Panc1 (cell line): ENCODE measurements around the gene PPHLN1. TPM values are rescaled to one million over a fixed set of nuclear protein-coding genes. Genes with fewer than 3 reads are reported as not detected.

Source experiments
- ATAC-seq: fragments of 200-7000 bp; cut with Tn5 transposase; 2 replicates; pipeline ENCODE4 v1.9.1; 2020; ENCODE audit warnings: mild to moderate bottlenecking, moderate library complexity
- BruUV-seq: library from RNA; stranded (reverse); fragments of 400-500 nt; replicated peaks from 2 replicates; lab custom pipeline; 2021; lab: Mats Ljungman, UMichigan
- CTCF ChIA-PET: fragments of 300-600 bp; sonication (Branson Sonifier 250); formaldehyde crosslinking; loops from one replicate; lab custom pipeline; 2022; ENCODE audit warnings: antibody characterized with exemption; lab: Charles Lee
- POLR2A ChIA-PET: fragments of 300-600 bp; sonication (Branson Sonifier 250); formaldehyde crosslinking; loops from one replicate; lab custom pipeline; 2022; ENCODE audit warnings: antibody characterized with exemption; lab: Charles Lee
- DNase-seq: peaks from one replicate; pipeline ENCODE4 v3.0.0-alpha.2; 2010; ENCODE audit warnings: low read depth, low spot score
- H3K27ac ChIP-seq: 2 replicates; pipeline ENCODE4 v1.5.1; 2011; ENCODE audit warnings: mild to moderate bottlenecking, low read length, inconsistent platforms
- H3K27me3 ChIP-seq: fragments of 200-500 bp; sonication (Bioruptor generic); 2 replicates; pipeline ENCODE4 v1.6.0; 2014; ENCODE audit warnings: low read length, inconsistent platforms; ENCODE audit not compliant: control insufficient read depth, insufficient read depth
- H3K36me3 ChIP-seq: fragments of 200-500 bp; sonication (Bioruptor generic); 2 replicates; pipeline ENCODE4 v1.5.1; 2014; ENCODE audit warnings: inconsistent platforms, mild to moderate bottlenecking, low read length, moderate library complexity; ENCODE audit not compliant: control insufficient read depth, insufficient read depth
- H3K4me1 ChIP-seq: 2 replicates; pipeline ENCODE4 v1.5.1; 2011; ENCODE audit warnings: inconsistent platforms, mild to moderate bottlenecking, low read length, moderate library complexity; ENCODE audit not compliant: control insufficient read depth, insufficient read depth
- H3K4me3 ChIP-seq, 2 experiments: 2 replicates each; pipeline ENCODE4 v1.5.1; 2011 to 2012; ENCODE audit warnings: low read depth in 2 of 2, low read length in 2 of 2, mild to moderate bottlenecking in 2 of 2, inconsistent platforms in 1 of 2, moderate library complexity in 1 of 2
- H3K9me3 ChIP-seq: fragments of 200-500 bp; sonication (Bioruptor generic); 2 replicates; pipeline ENCODE4 v1.5.1; 2014; ENCODE audit warnings: low read depth, mild to moderate bottlenecking, inconsistent platforms, low read length, moderate library complexity; ENCODE audit not compliant: control insufficient read depth, insufficient read depth
- POLR2AphosphoS5 ChIP-seq: IDR thresholded peaks from 2 replicates; pipeline ENCODE4 v1.6.1; 2012; ENCODE audit warnings: mild to moderate bottlenecking, low read depth, low read length, moderate library complexity
- SIN3A ChIP-seq: IDR thresholded peaks from 2 replicates; pipeline ENCODE4 v1.6.1; 2012; ENCODE audit warnings: low read depth, mild to moderate bottlenecking, low read length, moderate library complexity, borderline replicate concordance; ENCODE audit not compliant: insufficient read depth
- TCF7L2 ChIP-seq: IDR thresholded peaks from 2 replicates; pipeline ENCODE4 v1.6.1; 2011; ENCODE audit warnings: mild to moderate bottlenecking, low read depth, low read length, inconsistent platforms
- in situ Hi-C: cut with HindIII; loops from 2 replicates; pipeline ENCODE4 v1.10.0; 2016; ENCODE audit warnings: low sequenced_read_pairs, low pct_unique_long_range_greater_than_20kb
- intact Hi-C: fragments of 100-400 bp; cut with micrococcal nuclease; formaldehyde crosslinking; loops from one replicate; pipeline ENCODE4 v1.10.0; 2022; ENCODE audit not compliant: unreplicated experiment
- total RNA-seq: library from RNA; stranded (reverse); gene quantifications from one replicate; pipeline ENCODE4 v1.2.1, GENCODE V29; 2021; ENCODE audit not compliant: unreplicated experiment
- TF ChIP-seq, protein P1 (sequence below), 2 experiments: IDR thresholded peaks; 2 replicates each; pipeline ENCODE4 v1.6.1; 2011 to 2012; ENCODE audit warnings: low read depth in 2 of 2, control low read depth in 1 of 2, low read length in 1 of 2, mild to moderate bottlenecking in 1 of 2, moderate library complexity in 1 of 2; ENCODE audit not compliant: insufficient read depth in 1 of 2
- TF ChIP-seq, protein P2 (sequence below): fragments of 450-650 bp; IDR thresholded peaks from 2 replicates; pipeline ENCODE4 v1.5.1; 2017; ENCODE audit warnings: mild to moderate bottlenecking

The PPHLN1 gene
- total RNA-seq, 1 experiment from 2014 or later: 56.5 TPM

DNA sequence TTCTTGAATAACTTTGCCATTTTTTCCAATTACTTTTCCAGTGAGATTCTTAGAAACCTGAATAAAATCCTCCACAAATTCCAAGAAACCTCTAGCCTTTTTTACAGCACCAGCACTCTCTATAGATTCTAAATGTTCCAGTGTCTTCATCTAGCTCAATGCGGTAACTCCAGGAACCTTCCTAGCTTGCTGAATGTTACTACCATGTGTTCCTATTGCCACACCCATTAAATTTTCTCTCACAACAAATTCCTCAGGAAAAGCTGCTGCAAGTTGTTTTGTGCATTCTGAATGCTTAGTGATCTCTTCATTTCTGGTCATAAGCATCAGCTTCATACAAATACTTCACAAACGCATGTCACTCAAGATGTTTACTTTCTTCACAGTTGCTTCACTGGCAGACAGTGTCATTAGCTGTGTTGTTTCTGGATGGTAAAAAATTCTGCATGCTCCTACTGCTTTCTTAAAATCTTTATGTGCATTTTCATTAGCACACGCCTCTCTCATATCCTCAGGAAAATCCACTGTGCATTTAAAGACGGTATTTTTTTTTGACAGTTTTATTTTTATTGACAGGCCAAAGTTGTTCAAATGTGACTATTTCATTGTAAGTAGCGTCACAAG is 106.7 kb downstream of the PPHLN1 start:
- Histone ChIP-seq H3K27me3 (no peaks in the 10 kb centered on the region), H3K4me3 (no peak overlapping the region), H3K27ac (no peak overlapping the region), H3K4me1 (no peaks in the 10 kb centered on the region), H3K36me3 (no peaks in the 10 kb centered on the region; the same call in 1 of the 2 replicates), H3K9me3 (no peaks in the 10 kb centered on the region)
- POLR2A ChIA-PET: no interaction called here
- TF ChIP-seq SIN3A: no peak
- TF ChIP-seq TCF7L2: no peak
- no peak for TF ChIP-seq POLR2AphosphoS5
- TF ChIP-seq, protein P1, sequence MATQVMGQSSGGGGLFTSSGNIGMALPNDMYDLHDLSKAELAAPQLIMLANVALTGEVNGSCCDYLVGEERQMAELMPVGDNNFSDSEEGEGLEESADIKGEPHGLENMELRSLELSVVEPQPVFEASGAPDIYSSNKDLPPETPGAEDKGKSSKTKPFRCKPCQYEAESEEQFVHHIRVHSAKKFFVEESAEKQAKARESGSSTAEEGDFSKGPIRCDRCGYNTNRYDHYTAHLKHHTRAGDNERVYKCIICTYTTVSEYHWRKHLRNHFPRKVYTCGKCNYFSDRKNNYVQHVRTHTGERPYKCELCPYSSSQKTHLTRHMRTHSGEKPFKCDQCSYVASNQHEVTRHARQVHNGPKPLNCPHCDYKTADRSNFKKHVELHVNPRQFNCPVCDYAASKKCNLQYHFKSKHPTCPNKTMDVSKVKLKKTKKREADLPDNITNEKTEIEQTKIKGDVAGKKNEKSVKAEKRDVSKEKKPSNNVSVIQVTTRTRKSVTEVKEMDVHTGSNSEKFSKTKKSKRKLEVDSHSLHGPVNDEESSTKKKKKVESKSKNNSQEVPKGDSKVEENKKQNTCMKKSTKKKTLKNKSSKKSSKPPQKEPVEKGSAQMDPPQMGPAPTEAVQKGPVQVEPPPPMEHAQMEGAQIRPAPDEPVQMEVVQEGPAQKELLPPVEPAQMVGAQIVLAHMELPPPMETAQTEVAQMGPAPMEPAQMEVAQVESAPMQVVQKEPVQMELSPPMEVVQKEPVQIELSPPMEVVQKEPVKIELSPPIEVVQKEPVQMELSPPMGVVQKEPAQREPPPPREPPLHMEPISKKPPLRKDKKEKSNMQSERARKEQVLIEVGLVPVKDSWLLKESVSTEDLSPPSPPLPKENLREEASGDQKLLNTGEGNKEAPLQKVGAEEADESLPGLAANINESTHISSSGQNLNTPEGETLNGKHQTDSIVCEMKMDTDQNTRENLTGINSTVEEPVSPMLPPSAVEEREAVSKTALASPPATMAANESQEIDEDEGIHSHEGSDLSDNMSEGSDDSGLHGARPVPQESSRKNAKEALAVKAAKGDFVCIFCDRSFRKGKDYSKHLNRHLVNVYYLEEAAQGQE (IDR thresholded peaks at IDR 0.05; ENCODE audit: insufficient read depth in 1 of 2, low read depth in 2 of 2, low read length in 1 of 2): no peak
- TF ChIP-seq, protein P2, sequence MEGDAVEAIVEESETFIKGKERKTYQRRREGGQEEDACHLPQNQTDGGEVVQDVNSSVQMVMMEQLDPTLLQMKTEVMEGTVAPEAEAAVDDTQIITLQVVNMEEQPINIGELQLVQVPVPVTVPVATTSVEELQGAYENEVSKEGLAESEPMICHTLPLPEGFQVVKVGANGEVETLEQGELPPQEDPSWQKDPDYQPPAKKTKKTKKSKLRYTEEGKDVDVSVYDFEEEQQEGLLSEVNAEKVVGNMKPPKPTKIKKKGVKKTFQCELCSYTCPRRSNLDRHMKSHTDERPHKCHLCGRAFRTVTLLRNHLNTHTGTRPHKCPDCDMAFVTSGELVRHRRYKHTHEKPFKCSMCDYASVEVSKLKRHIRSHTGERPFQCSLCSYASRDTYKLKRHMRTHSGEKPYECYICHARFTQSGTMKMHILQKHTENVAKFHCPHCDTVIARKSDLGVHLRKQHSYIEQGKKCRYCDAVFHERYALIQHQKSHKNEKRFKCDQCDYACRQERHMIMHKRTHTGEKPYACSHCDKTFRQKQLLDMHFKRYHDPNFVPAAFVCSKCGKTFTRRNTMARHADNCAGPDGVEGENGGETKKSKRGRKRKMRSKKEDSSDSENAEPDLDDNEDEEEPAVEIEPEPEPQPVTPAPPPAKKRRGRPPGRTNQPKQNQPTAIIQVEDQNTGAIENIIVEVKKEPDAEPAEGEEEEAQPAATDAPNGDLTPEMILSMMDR: no peak
- no peak for DNase-seq
- CTCF ChIA-PET: no interaction called here
- no peak for ATAC-seq
- no TSS peak for BruUV-seq
- in situ Hi-C loops: no loop called here
- intact Hi-C loops: no loop called here

DNA sequence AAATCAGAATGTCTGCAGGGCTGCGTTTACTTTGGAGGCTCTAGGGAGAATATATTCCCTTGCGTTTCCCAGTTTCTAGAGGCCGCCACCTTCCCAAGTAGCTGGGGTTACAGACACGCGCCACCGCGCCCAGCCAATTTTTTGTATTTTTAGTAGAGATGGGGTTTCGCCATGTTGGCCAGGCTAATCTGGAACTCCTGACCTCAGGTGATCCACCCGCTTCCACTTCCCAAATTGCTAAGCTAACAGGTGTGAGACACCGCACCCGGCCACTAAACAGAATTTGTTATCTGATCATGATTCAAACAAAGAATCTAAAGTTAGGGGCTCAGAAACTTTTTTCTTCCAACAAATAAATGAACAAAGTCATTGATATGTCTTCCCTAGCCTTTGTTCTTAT is 114.6 kb downstream of the PPHLN1 start:
- no TSS peak for BruUV-seq
- no peak overlapping the region for H3K4me3 ChIP-seq
- ATAC-seq (no peak), DNase-seq (no peak)
- H3K9me3 ChIP-seq: no peaks in the 10 kb centered on the region
- no peaks in the 10 kb centered on the region for H3K27me3 ChIP-seq
- POLR2A ChIA-PET: no interaction called here
- H3K36me3 ChIP-seq: no peaks in the 10 kb centered on the region; the same call in 1 of the 2 replicates
- no peak for TF ChIP-seq SIN3A
- TF ChIP-seq TCF7L2: no peak
- no peak for TF ChIP-seq POLR2AphosphoS5
- TF ChIP-seq, protein P1 (IDR thresholded peaks at IDR 0.05; ENCODE audit: insufficient read depth in 1 of 2, low read depth in 2 of 2, low read length in 1 of 2): no peak
- TF ChIP-seq, protein P2: no peak
- in situ Hi-C loops: no loop called here
- H3K4me1 ChIP-seq: no peaks in the 10 kb centered on the region
- H3K27ac ChIP-seq: no peak overlapping the region
- intact Hi-C loops: no loop called here
- CTCF ChIA-PET: no interaction called here
